ENCODE data around the gene DENND4A.
"Not testable (repeated sequence)": the region's sequence is repeated elsewhere in the genome, so short reads cannot be mapped to it uniquely, and the experiment has no call there.

DENND4A gene

GRCh38 chr15:65751431-65751830 lies 40.7 kb downstream of the DENND4A start:
- DNase-seq, result no peak

GRCh38 chr15:65747265-65747664 lies 44.8 kb downstream of the DENND4A start:
- no peak for DNase-seq

- DNase-seq, result no peak
These were observed 48.3 kb downstream of the DENND4A start for GRCh38 chr15:65743637-65744252.

- DNase-seq, result no peak
These were observed 51.9 kb downstream of the DENND4A start for GRCh38 chr15:65740148-65740547.

- no peak for DNase-seq
These were observed 53.4 kb downstream of the DENND4A start for GRCh38 chr15:65738649-65739048.

GRCh38 chr15:65733599-65733998 lies 58.5 kb downstream of the DENND4A start:
- not testable (repeated sequence) for DNase-seq

GRCh38 chr15:65732698-65733097 lies 59.4 kb downstream of the DENND4A start:
- no peak for DNase-seq

GRCh38 chr15:65731926-65732325 lies 60.2 kb downstream of the DENND4A start:
- no peak for DNase-seq

- DNase-seq, result peak; percentile 5
These were observed 61.4 kb downstream of the DENND4A start for GRCh38 chr15:65730549-65731172.

- no peak for DNase-seq
These were observed 67.5 kb downstream of the DENND4A start for GRCh38 chr15:65724464-65725215.

GRCh38 chr15:65723876-65724275 lies 68.2 kb downstream of the DENND4A start:
- peak; percentile 28 for DNase-seq

- no peak for DNase-seq
These were observed 69.9 kb downstream of the DENND4A start for GRCh38 chr15:65722191-65722590.

- no peak for DNase-seq
These were observed 79.7 kb downstream of the DENND4A start for GRCh38 chr15:65712415-65712814.

GRCh38 chr15:65695081-65695480 lies 97.0 kb downstream of the DENND4A start:
- DNase-seq, result no peak

GRCh38 chr15:65690778-65691177 lies 101.3 kb downstream of the DENND4A start:
- DNase-seq, result no peak

- no peak for DNase-seq
These were observed 101.9 kb downstream of the DENND4A start for GRCh38 chr15:65690173-65690572.

- no peak for DNase-seq
These were observed 103.6 kb downstream of the DENND4A start for GRCh38 chr15:65688462-65688861.

- no peak for DNase-seq
These were observed 109.6 kb downstream of the DENND4A start for GRCh38 chr15:65682404-65682911.

GRCh38 chr15:65680544-65680943 lies 111.5 kb downstream of the DENND4A start:
- no peak for DNase-seq

GRCh38 chr15:65676123-65676522 lies 116.0 kb downstream of the DENND4A start:
- DNase-seq, result no peak

GRCh38 chr15:65675551-65675950 lies 116.5 kb downstream of the DENND4A start:
- no peak for DNase-seq

- DNase-seq, result no peak
These were observed 125.8 kb downstream of the DENND4A start for GRCh38 chr15:65666257-65666656.

- no peak for DNase-seq
These were observed 128.6 kb downstream of the DENND4A start for GRCh38 chr15:65663521-65663920.

GRCh38 chr15:65660927-65661326 lies 131.2 kb downstream of the DENND4A start:
- DNase-seq, result no peak
